Mononuclear cell (primary cell): ENCODE results near the gene TNS1. TPM values are rescaled to one million over a fixed set of nuclear protein-coding genes. Genes with fewer than 3 reads are reported as not detected.

Experiments used
- H3K27me3 ChIP-seq: 2 replicates; pipeline ENCODE4 v1.6.0; 2011; ENCODE audit warnings: low read length, control low read depth; ENCODE audit not compliant: insufficient read depth
- H3K4me1 ChIP-seq: 2 replicates; pipeline ENCODE4 v1.5.1; 2011; ENCODE audit warnings: mild to moderate bottlenecking, low read length, control low read depth; ENCODE audit not compliant: insufficient read depth
- H3K4me3 ChIP-seq: 2 replicates; pipeline ENCODE4 v1.5.1; 2011; ENCODE audit warnings: mild to moderate bottlenecking, low read length, moderate library complexity
- H3K9me3 ChIP-seq: 2 replicates; pipeline ENCODE4 v1.5.1; 2011; ENCODE audit warnings: low read depth, mild to moderate bottlenecking, control low read depth, low read length
- total RNA-seq: library from RNA; depleted of rRNA; stranded (reverse); fragments of >200 nt; gene quantifications from one replicate; pipeline ENCODE4 v1.2.3, GENCODE V29; 2012

Gene TNS1
- total RNA-seq, 1 donor = 3.5 TPM

DNA sequence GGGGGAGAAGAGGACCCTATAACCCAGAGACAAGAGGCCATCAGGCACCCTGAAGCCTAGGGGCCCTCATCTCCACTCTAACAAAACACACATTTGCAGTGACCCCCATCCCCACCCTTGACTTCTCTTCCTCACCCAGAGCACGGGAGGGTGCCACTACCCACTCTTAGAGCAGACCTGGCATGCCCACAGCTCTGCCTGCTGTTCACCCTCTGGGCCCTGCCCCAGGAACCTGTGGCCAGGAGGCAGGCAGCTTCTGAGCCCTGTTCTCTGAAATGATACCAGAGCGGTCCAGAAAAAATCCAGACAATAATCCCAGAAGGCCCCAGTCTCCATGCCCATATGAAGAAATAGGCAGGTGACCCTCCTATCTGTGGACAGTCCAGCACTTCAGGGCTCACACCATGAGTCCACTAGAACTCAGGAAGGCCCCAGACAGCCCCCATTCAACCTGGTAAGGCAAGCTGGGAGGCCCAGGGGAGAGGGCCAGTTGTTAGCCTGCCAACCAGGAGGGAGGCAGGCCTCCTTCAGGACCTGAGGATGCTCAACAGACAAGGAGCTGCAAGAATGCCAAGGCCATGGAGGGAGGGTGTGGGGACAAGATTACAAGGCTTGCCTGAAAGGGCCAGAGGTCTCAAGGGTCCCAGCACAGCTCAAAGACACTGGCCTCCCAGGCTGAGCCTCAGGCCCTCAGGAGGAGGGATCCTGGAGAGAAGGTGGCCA lies 75.0 kb downstream of the TNS1 start:
- Histone ChIP-seq H3K4me3 (no peak overlapping the region), H3K9me3 (no peaks in the 10 kb centered on the region), H3K4me1 (peaks cover 15% of the 10 kb centered on the region), H3K27me3 (no peaks in the 10 kb centered on the region)

DNA sequence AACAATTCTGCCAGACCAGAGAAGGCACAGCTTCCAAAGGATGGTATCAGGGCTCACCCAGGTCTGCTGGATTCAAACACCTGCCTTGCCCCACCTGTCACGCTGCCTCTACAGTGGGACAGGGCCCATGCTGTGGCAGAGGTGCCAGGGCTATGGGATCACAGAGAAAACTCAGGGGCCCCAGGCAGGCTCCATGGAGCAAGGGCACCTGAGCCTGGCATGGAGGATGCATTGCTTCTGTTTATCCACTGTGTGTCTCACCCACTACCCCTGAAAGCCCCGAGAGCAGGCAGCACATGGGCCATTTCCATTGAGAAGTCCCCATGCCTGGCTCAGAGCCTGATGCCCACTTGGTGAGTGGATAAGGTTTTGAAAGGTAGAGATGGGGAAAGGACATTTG lies 76.0 kb downstream of the TNS1 start:
- Histone ChIP-seq H3K4me1 (peaks cover 15% of the 10 kb centered on the region), H3K27me3 (no peaks in the 10 kb centered on the region), H3K4me3 (no peak overlapping the region), H3K9me3 (no peaks in the 10 kb centered on the region)

DNA sequence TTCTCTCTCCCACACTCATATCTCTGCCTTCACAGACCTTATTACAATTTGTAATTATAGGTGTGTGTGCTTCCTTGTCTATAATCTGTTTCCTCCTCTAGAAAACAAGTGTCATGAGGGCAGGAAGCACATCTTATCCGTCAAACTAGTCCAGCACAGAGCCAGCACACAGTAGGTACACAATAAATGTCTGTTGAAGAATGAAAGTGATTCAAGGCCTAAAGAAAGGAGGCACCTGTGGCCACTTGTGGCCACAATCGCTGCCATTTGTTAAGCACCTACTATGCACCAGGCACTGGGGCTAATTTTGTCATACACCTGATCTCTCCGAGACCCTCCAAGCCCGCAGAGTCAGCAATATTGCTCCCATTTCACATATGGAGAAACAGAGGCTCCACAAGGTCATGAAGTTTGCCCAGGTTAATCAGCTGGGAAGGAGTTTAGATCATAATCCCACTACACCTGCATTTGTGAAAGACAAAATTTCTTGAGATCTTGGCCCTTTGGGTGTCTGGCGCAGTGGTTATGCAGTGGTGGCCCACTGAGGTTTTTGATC lies 78.4 kb downstream of the TNS1 start:
- Histone ChIP-seq H3K27me3 (no peaks in the 10 kb centered on the region), H3K4me3 (no peak overlapping the region), H3K4me1 (peaks cover 15% of the 10 kb centered on the region), H3K9me3 (no peaks in the 10 kb centered on the region)

DNA sequence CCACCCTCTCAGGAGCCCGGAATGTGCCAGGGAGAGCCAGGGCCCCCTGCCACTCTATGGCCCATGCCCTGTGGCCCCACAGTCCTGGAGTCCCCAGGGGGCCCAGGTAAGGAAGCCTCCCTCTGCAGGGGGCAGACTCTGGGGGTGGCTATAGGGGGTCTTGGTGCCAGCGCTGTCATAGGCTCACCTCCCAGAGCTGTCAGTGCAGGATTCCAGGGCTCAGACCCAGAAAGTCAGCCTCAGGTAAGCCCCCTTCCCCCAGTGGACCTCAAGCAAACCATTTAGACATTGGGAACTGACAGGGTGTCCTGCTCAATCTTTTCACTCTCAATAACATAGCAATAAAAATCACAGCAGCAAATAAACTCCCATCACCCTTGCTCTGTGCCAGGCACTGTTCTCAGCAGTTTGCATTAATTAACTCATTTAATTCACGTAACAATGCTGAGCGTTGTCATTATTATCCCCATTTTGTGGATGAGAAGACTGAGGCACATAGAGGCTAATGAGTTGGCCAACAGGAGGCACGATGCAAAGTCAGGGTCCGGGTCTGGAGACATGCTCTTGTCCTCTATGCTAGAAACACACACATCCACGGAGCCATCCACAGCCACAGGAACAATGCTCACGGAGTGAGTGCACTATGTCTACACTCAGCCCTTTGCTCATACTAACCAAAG lies 79.6 kb downstream of the TNS1 start:
- Histone ChIP-seq H3K4me1 (peaks cover 7% of the 10 kb centered on the region), H3K27me3 (no peaks in the 10 kb centered on the region), H3K9me3 (no peaks in the 10 kb centered on the region), H3K4me3 (no peak overlapping the region)

DNA sequence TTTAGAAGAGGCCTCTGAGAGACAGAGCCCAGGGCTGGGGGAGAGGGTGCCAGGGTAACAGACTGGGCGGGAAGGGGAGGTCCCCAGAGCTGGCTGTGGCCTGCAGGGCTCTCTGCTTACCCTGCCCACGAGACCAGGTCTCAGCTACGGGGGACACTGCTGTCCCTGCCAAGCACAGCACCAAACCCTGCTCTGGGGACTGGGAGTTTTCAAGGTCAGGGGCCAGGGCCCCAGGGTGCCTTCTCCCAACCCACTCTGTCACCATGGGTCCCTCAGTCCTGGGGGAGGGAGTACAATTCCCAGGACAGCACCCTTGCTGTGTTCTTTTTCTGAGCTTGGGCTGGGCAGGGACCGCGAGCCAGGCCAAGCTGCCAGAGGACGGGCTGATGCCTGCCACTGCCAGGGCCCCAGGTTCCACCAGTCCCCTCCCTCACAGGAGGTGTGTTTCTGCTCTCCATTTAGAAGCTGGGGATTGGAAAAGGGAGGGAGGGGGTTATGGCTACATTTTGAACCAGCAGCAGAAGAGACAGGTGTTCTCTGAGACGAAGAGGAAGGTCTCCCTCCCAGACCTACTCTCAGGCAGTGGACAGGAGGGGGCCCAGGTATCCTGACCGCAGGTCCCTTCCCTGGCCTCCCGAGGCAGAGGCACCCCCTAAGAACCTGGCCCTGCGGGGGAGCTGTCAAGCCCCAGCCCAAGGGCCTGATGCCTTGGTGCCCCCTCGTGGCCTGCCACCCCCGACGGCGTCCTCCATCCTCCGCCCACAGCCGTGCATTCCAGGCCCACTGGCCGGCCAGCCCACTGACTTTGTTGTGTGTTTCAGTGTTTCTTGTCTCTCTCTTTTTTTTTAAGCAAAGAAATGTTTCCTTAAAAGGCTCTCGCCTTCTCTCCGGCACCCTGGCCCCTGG lies 80.4 kb downstream of the TNS1 start:
- Histone ChIP-seq H3K4me1 (no peaks in the 10 kb centered on the region), H3K4me3 (no peak overlapping the region), H3K9me3 (no peaks in the 10 kb centered on the region), H3K27me3 (no peaks in the 10 kb centered on the region)

DNA sequence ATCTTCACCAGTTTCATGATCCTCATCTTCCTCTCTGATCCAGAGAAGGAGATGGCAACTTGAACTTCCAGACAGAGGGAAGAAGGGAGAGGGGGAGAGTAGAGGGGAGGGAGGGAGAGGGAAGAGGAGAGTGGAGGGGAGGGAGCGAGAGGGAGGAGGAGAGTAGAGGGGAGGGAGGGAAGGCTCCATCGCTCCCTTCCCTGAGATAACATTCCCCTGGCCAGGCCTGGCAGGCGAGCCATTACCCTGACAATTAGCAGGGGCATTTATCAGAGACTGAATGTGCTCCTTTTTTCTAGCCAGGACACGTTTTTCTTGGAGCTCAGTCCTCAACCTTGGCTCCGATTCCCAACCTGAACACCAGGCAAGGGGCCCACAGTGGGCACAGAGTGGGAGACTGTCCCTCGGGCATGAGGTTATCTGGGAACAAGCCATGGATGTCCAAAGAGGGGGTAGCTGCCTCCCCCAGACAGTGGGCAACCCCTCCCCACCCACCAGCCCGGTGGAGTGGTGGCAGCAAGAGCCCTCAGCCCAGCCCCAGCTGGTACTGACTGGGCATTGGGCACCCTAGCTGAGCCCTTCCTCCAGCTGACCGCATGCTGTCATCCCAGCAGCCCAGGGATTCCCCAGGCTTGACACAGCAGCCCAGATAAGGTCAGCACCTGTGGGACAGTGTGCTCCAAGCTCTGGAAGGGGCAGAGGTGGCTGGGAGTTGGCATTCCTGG lies 81.8 kb downstream of the TNS1 start:
- Histone ChIP-seq H3K9me3 (no peaks in the 10 kb centered on the region), H3K4me3 (no peak overlapping the region), H3K4me1 (no peaks in the 10 kb centered on the region), H3K27me3 (no peaks in the 10 kb centered on the region)

DNA sequence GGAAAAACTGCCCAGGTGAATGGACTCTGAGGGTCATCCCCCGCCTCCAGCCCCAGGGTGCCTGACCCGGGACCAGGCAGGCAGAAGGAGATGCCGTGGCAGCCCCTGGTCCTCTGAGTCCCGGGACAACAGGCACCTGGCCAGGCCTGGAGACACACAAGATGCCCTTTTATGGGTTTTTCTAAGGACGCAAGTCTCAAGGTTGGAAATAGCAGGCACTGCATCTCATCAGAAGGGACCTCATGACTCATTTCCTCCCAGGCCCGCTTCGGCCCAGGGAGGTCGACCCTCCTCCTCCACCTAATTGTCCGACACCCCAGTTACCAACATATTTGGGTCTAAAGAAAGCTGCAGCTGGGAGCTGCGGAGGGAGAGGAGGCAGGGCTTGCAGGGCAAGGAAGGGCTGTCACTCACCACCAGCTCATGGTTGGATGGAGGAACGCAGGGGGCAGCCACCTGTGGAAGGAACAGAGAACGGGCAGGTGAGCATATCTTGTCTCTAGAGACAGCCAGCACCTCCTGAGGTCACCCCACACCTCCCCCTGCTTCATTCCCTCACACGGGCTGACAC lies 82.9 kb downstream of the TNS1 start:
- H3K27me3 ChIP-seq = no peaks in the 10 kb centered on the region
- no peaks in the 10 kb centered on the region for H3K9me3 ChIP-seq
- no peaks in the 10 kb centered on the region for H3K4me1 ChIP-seq
- no peak overlapping the region for H3K4me3 ChIP-seq

DNA sequence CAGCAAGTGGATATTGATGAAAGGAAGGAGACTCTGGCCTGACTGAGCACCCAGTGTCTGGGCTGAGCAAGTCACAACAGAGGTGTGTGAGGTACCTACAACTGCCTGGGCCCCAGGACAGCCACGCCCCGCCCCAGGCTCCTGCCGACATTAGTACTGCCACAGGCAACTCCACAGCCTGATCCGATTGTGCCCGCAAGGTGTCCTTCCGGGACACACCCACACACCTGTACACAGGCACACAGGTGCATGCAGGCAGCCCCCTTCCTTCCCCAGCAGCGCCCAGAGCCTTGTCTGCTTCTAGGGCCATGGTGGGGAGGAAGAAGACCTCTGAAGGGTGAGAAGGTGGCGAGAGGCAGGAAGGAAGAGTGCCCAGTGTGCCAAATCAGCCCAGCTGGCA lies 83.6 kb downstream of the TNS1 start:
- no peak overlapping the region for H3K4me3 ChIP-seq
- no peaks in the 10 kb centered on the region for H3K9me3 ChIP-seq
- no peaks in the 10 kb centered on the region for H3K27me3 ChIP-seq
- no peaks in the 10 kb centered on the region for H3K4me1 ChIP-seq

DNA sequence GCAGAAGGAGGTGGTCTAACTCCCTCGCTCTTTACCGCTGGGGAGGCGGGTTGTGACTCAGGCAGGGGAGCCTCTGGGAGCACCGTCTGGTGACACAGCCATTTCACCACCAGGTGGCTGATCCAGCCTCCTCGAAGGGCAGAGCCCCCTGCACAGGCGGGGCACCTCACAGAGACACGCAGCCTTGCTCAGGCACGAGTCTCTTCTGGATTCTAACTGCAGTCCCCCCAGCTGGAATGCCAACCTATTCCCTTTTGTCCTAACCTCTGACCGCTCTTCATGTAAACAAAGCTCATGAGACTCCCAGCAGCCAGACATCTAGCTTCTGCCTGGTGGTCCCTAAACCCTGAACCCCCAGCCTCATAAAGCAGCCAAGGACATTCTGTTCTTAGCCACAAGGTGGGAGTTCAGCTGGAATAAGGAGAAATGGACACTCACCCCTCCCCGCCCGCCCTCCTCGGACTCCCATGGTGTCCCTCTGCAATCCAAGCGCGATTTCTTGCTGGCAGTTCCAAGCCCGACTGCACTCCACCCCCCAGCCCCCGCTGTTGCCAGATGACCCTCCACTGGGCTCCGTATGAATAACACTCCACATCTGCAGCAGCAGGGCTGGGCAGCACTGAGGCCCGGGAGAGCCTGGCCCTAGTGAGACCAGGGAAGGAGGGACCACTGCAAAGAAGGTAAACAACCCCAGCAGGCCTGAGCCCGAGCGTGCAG lies 84.3 kb downstream of the TNS1 start:
- H3K4me1 ChIP-seq = no peaks in the 10 kb centered on the region
- H3K9me3 ChIP-seq = no peaks in the 10 kb centered on the region
- no peaks in the 10 kb centered on the region for H3K27me3 ChIP-seq
- no peak overlapping the region for H3K4me3 ChIP-seq

DNA sequence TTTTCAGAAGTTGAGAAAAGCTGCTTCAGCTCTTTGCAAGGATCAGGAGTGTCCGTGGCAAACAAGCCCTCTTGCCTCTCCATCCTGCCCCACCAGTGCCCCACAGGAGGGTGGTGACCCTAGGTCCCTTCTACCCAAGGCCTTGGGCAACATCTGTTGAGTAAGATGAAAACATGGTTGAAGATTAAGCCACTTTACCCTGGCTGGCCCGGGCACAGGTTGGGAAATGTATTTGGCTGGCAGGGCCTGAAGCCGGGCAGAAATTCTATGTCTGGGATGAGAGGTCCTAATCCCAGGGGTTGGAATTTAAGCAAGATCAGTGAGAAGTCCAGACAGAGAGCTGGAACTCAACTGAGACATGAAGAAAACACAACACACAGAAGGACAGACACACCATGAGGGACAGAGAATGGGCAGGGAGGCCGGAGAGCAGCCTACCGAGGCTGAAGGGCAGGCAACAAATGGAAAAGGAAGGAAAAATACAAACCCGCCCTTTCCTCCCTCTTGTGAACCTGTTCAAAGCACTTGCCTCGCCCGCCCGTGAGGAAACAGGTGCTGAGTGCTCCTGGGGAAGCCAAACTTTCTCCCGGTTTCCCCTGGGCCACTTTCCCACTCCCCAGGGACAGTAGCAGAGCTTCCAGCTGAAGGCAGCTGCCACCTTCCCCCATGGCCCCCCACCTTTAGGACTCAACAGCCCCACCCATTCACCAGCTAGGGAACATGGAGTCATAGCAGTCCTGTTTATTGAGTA lies 86.1 kb downstream of the TNS1 start:
- Histone ChIP-seq H3K27me3 (no peaks in the 10 kb centered on the region), H3K4me1 (peaks cover 3% of the 10 kb centered on the region), H3K9me3 (no peaks in the 10 kb centered on the region), H3K4me3 (no peak overlapping the region)

DNA sequence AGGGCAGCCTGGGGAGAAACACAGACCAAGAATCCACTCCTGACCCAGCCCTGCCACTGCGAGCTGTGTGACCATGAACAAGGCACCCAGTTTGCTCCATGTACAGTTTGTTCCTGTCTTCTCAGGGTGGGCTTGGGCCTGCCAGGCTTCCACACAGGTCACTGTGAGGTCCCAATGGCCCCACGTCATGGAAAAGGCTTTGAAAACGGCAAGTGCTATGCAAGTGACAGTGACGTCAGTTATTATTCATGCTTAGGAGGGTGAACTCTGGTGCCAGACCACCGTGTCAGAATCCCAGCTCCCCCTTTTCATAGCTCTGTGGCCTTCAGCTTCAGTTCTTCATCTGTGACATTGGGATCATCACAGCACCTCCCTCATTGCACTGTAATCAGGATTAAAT lies 87.1 kb downstream of the TNS1 start:
- H3K4me3 ChIP-seq = no peak overlapping the region
- no peaks in the 10 kb centered on the region for H3K27me3 ChIP-seq
- H3K9me3 ChIP-seq = no peaks in the 10 kb centered on the region
- peaks cover 7% of the 10 kb centered on the region for H3K4me1 ChIP-seq

DNA sequence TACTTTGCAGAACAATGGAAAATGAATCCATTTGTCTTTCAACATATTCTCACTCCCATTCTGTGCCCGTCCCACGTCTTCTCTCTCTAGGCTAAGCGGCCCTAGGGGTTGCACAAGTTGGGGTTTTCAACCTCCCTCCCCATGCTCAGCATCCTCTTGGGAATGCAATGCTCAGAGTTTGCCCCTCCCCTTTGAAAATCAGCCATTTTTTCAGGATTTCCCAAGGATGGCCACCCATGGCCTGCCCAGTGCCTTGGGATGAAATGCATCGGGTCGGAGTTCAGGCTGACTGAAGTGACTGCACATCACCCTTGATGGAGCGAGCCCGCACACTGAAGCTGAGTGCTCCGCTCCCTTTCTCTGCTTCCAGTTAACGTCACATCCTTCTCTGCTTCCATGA lies 87.9 kb downstream of the TNS1 start:
- no peak overlapping the region for H3K4me3 ChIP-seq
- no peaks in the 10 kb centered on the region for H3K27me3 ChIP-seq
- H3K9me3 ChIP-seq = no peaks in the 10 kb centered on the region
- peaks cover 7% of the 10 kb centered on the region for H3K4me1 ChIP-seq

DNA sequence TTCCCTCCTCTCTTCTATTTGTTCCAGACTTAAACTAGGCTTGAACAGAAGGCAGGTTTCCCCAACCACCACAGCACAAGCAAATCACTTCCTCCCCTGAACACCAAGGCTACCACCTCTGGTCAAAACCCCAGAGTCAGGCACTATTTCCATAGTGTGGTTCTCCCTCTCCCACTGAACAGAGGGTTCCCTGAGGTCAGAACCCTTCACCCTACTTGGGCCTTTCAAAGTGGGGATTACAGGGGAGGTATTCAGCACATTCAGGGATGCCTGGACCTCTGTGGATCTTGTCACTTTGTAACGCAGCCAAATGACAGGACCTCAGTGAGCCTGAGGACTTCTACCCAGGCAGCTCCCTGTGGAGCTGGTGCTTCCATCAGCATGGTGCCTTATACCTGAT lies 88.7 kb downstream of the TNS1 start:
- H3K4me1 ChIP-seq = peaks cover 7% of the 10 kb centered on the region
- H3K9me3 ChIP-seq = no peaks in the 10 kb centered on the region
- no peak overlapping the region for H3K4me3 ChIP-seq
- H3K27me3 ChIP-seq = no peaks in the 10 kb centered on the region
